MCF 10A (cell line): Measurements from ENCODE around the gene ZNF586. TPM values are rescaled to one million over a fixed set of nuclear protein-coding genes. Genes with fewer than 3 reads are reported as not detected.

Experiments
- BruUV-seq: library from RNA; stranded (reverse); fragments of 400-500 nt; replicated peaks from 2 replicates; lab custom pipeline; 2021; lab: Mats Ljungman, UMichigan
- CTCF ChIA-PET: fragments of 300-600 bp; sonication (Branson Sonifier 250); formaldehyde crosslinking; extraction: SDS; loops from one replicate; lab custom pipeline; 2021; ENCODE audit warnings: antibody characterized with exemption, inconsistent platforms; lab: Yijun Ruan, JAX
- POLR2A ChIA-PET: fragments of 300-600, 350-650 bp; sonication (Branson Sonifier 250); formaldehyde crosslinking; extraction: SDS; loops from one replicate; lab custom pipeline; 2020; ENCODE audit warnings: antibody characterized with exemption, inconsistent platforms; lab: Yijun Ruan, JAX
- DNase-seq: peaks from one replicate; pipeline ENCODE4 v3.0.0-alpha.2; 2018; ENCODE audit not compliant: unreplicated experiment
- H3K27ac Mint-ChIP-seq: one replicate; pipeline ENCODE4 v1.8.0; 2022; ENCODE audit warnings: mild to moderate bottlenecking, low read depth, mixed read lengths; ENCODE audit not compliant: unreplicated experiment
- H3K27me3 Mint-ChIP-seq: one replicate; pipeline ENCODE4 v1.8.0; 2022; ENCODE audit warnings: mixed read lengths; ENCODE audit not compliant: insufficient read depth, unreplicated experiment
- H3K36me3 Mint-ChIP-seq: one replicate; pipeline ENCODE4 v1.8.0; 2022; ENCODE audit warnings: mild to moderate bottlenecking, moderate library complexity, mixed read lengths; ENCODE audit not compliant: insufficient read depth, unreplicated experiment
- H3K4me1 Mint-ChIP-seq: one replicate; pipeline ENCODE4 v1.8.0; 2022; ENCODE audit warnings: mixed read lengths; ENCODE audit not compliant: insufficient read depth, unreplicated experiment
- H3K4me3 Mint-ChIP-seq: one replicate; pipeline ENCODE4 v1.8.0; 2022; ENCODE audit warnings: mild to moderate bottlenecking, moderate library complexity, mixed read lengths; ENCODE audit not compliant: unreplicated experiment
- H3K9me3 Mint-ChIP-seq: one replicate; pipeline ENCODE4 v1.8.0; 2022; ENCODE audit warnings: mixed read lengths; ENCODE audit not compliant: unreplicated experiment
- CTCF ChIP-seq: fragments of 200-600 bp; IDR thresholded peaks from one replicate; pipeline ENCODE4 v1.8.0; 2022; ENCODE audit warnings: antibody characterized with exemption, mild to moderate bottlenecking; ENCODE audit not compliant: unreplicated experiment
- intact Hi-C: fragments of 100-400 bp; cut with micrococcal nuclease; formaldehyde crosslinking; loops from 2 replicates; pipeline ENCODE4 v1.14.1; 2022
- total RNA-seq: library from RNA; stranded (reverse); gene quantifications from 2 replicates; pipeline ENCODE4 v1.2.3, GENCODE V29; 2022

ZNF586 gene
- total RNA-seq, 1 experiment from 2014 or later, result 13.4 TPM

DNA sequence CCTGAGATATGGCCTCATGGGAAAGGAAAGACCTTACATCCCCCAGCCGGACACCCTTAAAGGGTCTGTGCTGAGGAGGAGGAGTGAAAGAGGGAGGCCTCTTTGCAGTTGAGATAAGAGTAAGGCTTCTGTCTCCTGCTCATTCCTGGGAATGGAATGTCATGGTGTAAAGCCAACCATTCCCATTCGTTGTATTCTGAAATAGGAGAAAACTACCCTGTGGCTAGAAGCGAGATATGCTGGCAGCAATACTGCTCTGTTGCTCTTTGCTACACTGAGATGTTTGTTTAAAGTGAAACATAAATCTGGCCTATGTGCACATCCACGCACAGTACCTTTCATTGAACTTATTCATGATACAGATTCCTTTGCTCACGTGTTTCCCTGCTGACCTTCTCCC is 59.8 kb downstream of the ZNF586 start:
- intact Hi-C loops, result no loop called here
- POLR2A ChIA-PET, result no interaction called here

DNA sequence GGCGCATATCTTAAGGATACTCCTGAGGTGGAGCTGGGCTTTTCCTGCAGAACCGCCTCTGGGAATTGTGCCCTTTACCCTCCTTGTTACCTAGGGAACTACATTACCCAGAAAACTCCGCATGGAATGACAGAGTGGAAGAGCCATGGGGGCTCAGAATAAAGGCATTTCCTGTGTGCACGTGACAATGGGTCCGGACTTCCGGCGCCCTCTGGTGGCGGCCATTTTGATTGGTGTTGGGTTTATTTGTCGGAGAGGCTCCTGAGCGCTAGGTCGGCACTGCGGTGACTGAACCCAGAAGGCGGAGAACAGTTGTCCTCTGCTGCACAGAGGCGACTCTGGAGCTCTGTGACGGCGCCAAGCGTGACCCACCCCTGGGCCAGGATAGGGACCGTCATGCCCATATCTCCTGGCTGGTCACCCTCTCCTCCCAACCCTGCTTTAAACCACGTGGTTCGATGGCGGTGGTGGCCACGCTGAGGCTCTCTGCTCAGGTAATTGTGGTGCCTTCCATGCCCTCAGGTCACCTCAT is 60.7 kb downstream of the ZNF586 start, which contains the start of gene ZNF587B:
Gene ZNF587B (plus strand): TSS at position 229 of the 532 bp plus-strand sequence. CDS start 230 bp downstream, at position 459.
- ChIA-PET CTCF (interaction anchor here (0.6 to 1.1 kb wide), 2 partner anchors 179 to 462 kb away, joined by 3 read pairs; no protein-coding TSS in a partner anchor), POLR2A (interaction anchor here (0.5 kb wide), 1 partner anchor 1739 kb away, joined by 3 read pairs; no protein-coding TSS in a partner anchor)
- peak; percentile 11 for DNase-seq
- BruUV-seq, result no TSS peak
- Mint-ChIP-seq H3K27ac (peak within 1 kb of the TSS; percentile 39), H3K4me3 (no peak within 1 kb of the TSS), H3K4me1 (no peaks in the 10 kb centered on the region), H3K9me3 (no peaks in the 10 kb centered on the region), H3K27me3 (no peaks in the 10 kb centered on the region), H3K36me3 (peaks cover 24% of the 10 kb centered on the region)
- TF ChIP-seq CTCF, result peak; percentile 23
- intact Hi-C loops, result no loop called here

More for the DNA sequence above, 59.8 kb downstream of the ZNF586 start:
- no peak for DNase-seq
- BruUV-seq, result no TSS peak
- TF ChIP-seq CTCF, result no peak
- no peaks in the 10 kb centered on the region for H3K27me3 Mint-ChIP-seq
- no peaks in the 10 kb centered on the region for H3K9me3 Mint-ChIP-seq
- CTCF ChIA-PET, result no interaction called here
- no peak overlapping the region for H3K4me3 Mint-ChIP-seq
- peaks cover 3% of the 10 kb centered on the region for H3K4me1 Mint-ChIP-seq
- H3K27ac Mint-ChIP-seq, result peak overlapping the region; percentile 39
- H3K36me3 Mint-ChIP-seq, result peaks cover 28% of the 10 kb centered on the region

Other genes starting within 250 kb of the ZNF586 start
- gene ZNF549, start 242.3 kb upstream of the ZNF586 start, total RNA-seq, result 3.9 and 5.3 TPM in 2 replicates
- gene ZNF550, start 209.8 kb upstream of the ZNF586 start, total RNA-seq, result 14.3 and 17.6 TPM in 2 replicates
- 5.0 and 5.6 TPM in 2 replicates for gene ZNF416, start 190.8 kb upstream of the ZNF586 start, total RNA-seq
- not detected in 2 replicates for gene ZIK1, start 185.5 kb upstream of the ZNF586 start, total RNA-seq
- 2.4 and 2.8 TPM in 2 replicates for gene ZNF530, start 169.8 kb upstream of the ZNF586 start, total RNA-seq
- gene ZNF134, start 155.4 kb upstream of the ZNF586 start, total RNA-seq, result 16.4 and 18.8 TPM in 2 replicates
- gene ZNF211, start 136.5 kb upstream of the ZNF586 start, total RNA-seq, result 5.7 and 11.4 TPM in 2 replicates
- not detected in 2 replicates for gene ZSCAN4, start 100.7 kb upstream of the ZNF586 start, total RNA-seq
- 5.8 and 6.8 TPM in 2 replicates for gene ZNF551, start 87.7 kb upstream of the ZNF586 start, total RNA-seq
- not detected in 2 replicates for gene ZNF154, start 60.5 kb upstream of the ZNF586 start, total RNA-seq
- gene ZNF671, start 42.1 kb upstream of the ZNF586 start, total RNA-seq, result 1.9 TPM in 2 replicates
- gene ZNF776, start 22.9 kb upstream of the ZNF586 start, total RNA-seq, result 9.9 and 13.3 TPM in 2 replicates
- gene ZNF552, start 45.2 kb downstream of the ZNF586 start, total RNA-seq, result 5.5 and 5.6 TPM in 2 replicates
- gene ZNF587B, start 60.6 kb downstream of the ZNF586 start, total RNA-seq, result 19.0 and 19.4 TPM in 2 replicates
- gene ZNF587, start 80.2 kb downstream of the ZNF586 start, total RNA-seq, result 32.4 and 34.2 TPM in 2 replicates
- gene ZNF814, start 119.4 kb downstream of the ZNF586 start, total RNA-seq, result 3.1 and 4.0 TPM in 2 replicates
- 8.8 and 11.4 TPM in 2 replicates for gene ZNF417, start 146.9 kb downstream of the ZNF586 start, total RNA-seq
- not detected in 2 replicates for gene ZNF418, start 165.7 kb downstream of the ZNF586 start, total RNA-seq
- 0.54 and 0.69 TPM in 2 replicates for gene ZNF256, start 178.0 kb downstream of the ZNF586 start, total RNA-seq
- not detected in 2 replicates for gene C19orf18, start 204.9 kb downstream of the ZNF586 start, total RNA-seq
- gene ZNF606, start 233.1 kb downstream of the ZNF586 start, total RNA-seq, result 0.71 and 0.98 TPM in 2 replicates